GM12892 (cell line): ENCODE measurements around the gene CCDC92B.

Experiments
- POLR2A ChIP-seq: IDR thresholded peaks from 2 replicates; pipeline ENCODE4 v1.6.1; 2011; ENCODE audit warnings: low read depth, low read length, control low read depth
- TAF1 ChIP-seq: IDR thresholded peaks from 2 replicates; pipeline ENCODE4 v1.6.1; 2011; ENCODE audit warnings: low read depth, mild to moderate bottlenecking, control low read depth, low read length, borderline replicate concordance

DNA sequence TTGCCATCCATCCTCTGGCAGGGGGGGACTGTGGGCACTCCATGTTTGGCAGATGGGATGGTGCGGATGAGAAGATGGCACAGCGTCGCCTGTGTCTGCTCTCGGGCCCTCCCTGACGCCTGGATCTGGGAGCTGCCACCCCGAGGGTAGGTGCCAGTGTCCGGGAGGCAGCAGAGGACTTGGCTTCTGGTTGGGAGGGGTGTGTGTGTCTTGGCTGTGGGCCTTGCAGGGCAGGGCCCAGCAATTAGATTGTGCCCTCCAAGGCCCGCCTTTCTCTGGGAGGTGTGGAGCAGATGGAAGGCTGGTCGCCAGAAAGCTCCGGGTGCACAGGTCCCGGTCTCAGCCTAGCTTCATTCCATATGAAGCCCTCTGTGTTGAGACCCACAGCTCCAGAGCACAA lies 48.2 kb upstream of the CCDC92B start:
- TF ChIP-seq TAF1, result no peak
- no peak for TF ChIP-seq POLR2A
